HL-60 (cell line): ENCODE measurements around the gene SOX6.

Source experiments
- SPI1 ChIP-seq: IDR thresholded peaks from 2 replicates; pipeline ENCODE4 v1.6.1; 2012; ENCODE audit warnings: low read depth, mild to moderate bottlenecking, borderline replicate concordance
- TF ChIP-seq, protein P1 (sequence below): IDR thresholded peaks from one replicate; pipeline ENCODE4 v1.5.1; 2011; ENCODE audit warnings: low read length, control low read depth, inconsistent platforms; ENCODE audit not compliant: insufficient read depth

GRCh38 chr11:16026849-16027248, 329.5 kb downstream of the SOX6 start:
- TF ChIP-seq, protein P1, sequence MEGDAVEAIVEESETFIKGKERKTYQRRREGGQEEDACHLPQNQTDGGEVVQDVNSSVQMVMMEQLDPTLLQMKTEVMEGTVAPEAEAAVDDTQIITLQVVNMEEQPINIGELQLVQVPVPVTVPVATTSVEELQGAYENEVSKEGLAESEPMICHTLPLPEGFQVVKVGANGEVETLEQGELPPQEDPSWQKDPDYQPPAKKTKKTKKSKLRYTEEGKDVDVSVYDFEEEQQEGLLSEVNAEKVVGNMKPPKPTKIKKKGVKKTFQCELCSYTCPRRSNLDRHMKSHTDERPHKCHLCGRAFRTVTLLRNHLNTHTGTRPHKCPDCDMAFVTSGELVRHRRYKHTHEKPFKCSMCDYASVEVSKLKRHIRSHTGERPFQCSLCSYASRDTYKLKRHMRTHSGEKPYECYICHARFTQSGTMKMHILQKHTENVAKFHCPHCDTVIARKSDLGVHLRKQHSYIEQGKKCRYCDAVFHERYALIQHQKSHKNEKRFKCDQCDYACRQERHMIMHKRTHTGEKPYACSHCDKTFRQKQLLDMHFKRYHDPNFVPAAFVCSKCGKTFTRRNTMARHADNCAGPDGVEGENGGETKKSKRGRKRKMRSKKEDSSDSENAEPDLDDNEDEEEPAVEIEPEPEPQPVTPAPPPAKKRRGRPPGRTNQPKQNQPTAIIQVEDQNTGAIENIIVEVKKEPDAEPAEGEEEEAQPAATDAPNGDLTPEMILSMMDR, result no peak
- TF ChIP-seq SPI1, result no peak
